Measurements from ENCODE around the gene IMP4.

IMP4 gene

DNA sequence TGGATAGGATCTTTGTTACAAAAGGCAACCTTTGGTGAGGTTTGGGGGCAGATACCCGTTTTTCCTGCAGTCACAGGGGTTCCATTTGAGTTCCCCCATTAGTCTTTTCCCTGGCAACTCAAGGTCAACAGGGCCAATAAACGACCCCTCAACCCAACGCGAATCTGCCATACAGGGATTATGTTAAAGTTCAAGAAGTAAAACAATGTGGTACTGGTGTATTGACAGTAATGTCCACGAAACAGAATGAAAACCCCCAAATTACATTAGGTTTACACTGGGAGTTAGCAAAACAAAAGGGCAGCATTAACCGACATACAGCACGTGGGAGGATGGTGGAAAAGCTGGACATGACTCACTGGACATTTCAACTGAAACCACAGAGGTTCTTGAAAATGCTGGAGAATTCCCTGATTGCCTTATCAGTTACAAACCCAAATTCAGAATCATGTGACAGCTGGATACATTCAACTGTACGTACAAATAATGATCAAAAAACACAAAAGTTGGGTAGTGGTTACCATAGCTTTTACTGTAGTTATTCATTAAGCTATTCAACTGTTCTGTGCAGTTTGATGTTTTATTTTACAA, 4.9 kb upstream of the IMP4 start:
- H3K27ac ChIP-seq, result peak overlapping the region; percentile 62
- TF ChIP-seq, protein P1, sequence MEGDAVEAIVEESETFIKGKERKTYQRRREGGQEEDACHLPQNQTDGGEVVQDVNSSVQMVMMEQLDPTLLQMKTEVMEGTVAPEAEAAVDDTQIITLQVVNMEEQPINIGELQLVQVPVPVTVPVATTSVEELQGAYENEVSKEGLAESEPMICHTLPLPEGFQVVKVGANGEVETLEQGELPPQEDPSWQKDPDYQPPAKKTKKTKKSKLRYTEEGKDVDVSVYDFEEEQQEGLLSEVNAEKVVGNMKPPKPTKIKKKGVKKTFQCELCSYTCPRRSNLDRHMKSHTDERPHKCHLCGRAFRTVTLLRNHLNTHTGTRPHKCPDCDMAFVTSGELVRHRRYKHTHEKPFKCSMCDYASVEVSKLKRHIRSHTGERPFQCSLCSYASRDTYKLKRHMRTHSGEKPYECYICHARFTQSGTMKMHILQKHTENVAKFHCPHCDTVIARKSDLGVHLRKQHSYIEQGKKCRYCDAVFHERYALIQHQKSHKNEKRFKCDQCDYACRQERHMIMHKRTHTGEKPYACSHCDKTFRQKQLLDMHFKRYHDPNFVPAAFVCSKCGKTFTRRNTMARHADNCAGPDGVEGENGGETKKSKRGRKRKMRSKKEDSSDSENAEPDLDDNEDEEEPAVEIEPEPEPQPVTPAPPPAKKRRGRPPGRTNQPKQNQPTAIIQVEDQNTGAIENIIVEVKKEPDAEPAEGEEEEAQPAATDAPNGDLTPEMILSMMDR (conservative IDR thresholded peaks at IDR 0.05), result no peak

DNA sequence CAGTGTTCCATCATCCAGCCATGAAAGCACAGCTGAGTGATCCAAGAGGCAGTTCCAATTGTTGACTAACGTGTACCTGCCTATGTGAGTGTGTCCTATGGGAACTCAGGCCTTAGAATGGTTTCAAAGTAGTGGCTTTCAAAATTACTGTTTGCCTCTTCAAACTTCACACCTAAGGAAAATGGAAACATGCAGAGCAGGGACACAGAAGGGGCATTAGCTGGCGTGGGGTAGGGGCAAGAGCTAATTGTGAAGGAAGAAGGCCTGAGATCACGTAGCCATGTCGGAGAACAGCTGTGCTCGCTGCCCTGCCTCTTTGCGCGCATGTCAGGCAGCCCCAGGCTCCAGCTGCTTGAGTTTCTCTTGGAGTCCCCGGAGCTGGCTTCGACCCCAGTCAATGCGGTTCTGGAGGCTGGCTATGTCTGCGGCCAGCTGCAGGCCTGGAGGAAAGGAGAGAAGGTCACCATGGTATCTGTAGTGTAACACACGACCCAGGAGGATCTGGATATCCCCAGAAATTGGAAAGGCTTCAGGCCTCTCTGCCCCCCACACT, 3.8 kb upstream of the IMP4 start:
- H3K27ac ChIP-seq, result no peak overlapping the region
- TF ChIP-seq, protein P1 (conservative IDR thresholded peaks at IDR 0.05), result no peak

DNA sequence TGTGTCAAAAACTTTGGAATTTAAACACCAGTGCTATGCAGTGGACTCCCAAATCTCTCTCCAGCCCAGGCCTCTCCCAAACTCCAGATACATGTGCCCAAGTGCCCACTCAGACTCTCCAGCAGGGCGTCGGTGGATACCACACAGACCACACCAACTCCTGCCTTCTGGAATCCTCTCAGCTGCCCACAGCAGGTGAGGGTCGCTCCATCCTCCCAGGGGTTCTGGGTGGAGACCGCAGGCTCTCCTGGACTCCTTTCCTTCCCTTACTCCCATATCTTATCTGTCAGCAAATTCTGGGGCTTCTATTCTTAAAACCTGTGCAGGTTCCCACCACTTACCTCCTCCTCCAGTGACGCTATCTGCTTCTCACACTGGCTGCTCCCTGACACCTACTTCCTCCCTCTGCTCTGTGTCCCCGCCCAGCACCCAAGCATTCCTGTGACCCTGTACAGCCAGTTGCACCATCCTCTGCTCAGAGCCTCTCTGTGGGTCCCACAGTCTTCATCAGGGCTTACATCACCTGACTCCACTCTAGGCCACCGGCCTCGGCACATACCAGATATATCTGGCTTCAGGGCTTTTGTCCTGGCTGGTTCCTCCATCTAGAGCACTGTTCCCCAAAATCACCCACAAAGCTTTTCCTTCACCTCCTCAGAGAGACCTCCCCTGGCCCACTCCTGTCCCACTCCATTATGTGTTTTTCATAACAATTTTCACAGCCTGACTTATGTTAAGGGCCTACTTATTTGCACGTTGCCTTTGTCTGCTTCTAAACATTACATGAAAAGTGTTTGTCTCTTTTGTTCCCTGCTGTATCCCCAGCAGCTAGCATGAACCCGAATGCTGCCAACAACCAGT, 2.6 kb upstream of the IMP4 start:
- H3K27ac ChIP-seq, result no peak overlapping the region
- TF ChIP-seq, protein P1 (conservative IDR thresholded peaks at IDR 0.05), result no peak

DNA sequence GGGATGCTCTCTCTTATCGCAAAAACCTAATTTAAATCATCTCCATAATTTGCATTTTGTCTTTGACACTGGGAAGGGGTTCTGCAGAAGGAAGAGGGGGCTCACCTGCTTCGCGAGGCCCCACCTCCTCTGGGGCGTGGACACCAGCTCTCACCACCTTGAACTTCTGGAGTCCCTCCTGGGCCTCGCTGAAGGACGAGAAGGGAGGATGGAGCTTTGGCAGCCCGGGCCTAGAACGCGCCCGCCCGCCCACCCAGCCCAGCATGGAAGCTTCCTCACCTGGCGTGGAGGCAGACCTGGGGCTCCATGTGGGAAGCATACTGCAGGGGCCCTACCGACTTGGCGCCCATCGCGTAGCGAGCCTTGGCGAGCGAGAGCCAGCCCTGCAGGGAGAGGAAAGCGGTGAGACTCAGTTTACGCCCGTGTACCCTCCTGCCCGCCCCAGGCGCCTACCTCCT, 1.1 kb upstream of the IMP4 start:
- TF ChIP-seq, protein P1 (conservative IDR thresholded peaks at IDR 0.05), result no peak
- peak overlapping the region; percentile 86 for H3K27ac ChIP-seq

DNA sequence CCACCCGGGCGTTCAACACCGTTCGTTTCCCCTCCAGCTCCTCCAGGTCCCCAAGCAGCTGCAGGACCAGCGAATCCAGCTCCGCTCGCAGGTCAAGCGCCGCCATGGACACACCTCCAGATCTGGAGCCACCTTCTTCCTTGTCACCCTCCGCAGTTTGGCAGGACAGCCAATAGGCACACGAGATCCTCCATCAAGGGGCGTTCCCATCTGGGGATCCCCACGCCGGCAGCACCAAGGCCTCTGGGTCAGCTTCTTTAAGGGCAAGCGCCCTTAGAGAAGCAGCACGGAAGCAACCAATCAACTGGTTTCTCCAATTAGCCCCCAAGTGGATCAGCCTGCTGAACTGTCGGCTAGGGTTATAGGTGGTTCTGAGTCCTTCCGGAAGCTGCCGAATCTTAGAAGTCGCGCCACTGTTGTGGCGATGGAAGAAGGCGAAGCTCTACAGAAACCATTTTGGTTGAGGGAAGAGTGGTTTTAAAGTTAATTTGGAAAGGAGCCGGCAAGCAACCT, 621 bp upstream of the IMP4 start:
- H3K27ac ChIP-seq, result peak overlapping the region; percentile 86
- TF ChIP-seq, protein P1 (conservative IDR thresholded peaks at IDR 0.05), result no peak

DNA sequence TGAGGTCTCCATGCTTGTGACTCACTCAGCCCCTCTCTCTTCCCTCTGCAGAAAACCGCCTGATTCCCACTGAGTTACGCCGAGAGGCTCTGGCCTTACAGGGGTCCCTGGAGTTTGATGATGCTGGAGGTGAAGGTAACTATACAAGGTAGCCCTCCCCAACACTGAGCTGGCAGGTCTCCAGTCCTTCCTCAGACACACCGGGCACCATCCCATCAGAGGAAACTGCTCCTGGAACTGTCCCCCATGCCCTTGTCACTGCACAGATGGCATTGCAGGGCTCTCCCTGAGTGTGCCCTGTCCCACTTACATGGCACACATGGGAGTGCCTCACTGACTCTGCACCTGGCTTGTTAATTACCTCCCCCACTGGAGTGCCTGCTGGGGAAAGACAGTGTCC, 1.9 kb downstream of the IMP4 start:
- TF ChIP-seq, protein P1 (conservative IDR thresholded peaks at IDR 0.05), result no peak

DNA sequence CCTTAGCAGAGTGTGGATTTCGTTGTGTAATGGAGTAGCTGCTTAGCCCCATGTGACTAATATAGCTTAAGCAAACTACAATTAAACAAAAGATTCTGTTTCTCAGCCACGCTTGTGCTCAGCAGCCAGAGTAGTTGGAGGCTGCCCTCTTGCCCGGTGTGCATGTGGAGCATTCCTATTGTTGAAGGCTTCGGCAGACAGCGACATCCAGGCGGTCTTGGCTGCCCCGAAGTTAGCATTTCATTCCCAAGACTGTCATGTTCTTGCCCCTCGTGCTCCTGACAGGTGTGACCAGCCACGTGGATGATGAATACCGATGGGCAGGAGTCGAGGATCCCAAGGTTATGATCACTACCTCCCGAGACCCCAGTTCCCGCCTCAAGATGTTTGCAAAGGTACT, 2.4 kb downstream of the IMP4 start:
- TF ChIP-seq, protein P1 (conservative IDR thresholded peaks at IDR 0.05), result no peak
- H3K27ac ChIP-seq, result no peak overlapping the region

More for the DNA sequence above, 1.9 kb downstream of the IMP4 start:
- no peak overlapping the region for H3K27ac ChIP-seq
